ENCODE results near the gene COG2.
A peak's percentile ranks its signal among the peaks of the same experiment; 100 is the strongest.

The COG2 gene

DNA sequence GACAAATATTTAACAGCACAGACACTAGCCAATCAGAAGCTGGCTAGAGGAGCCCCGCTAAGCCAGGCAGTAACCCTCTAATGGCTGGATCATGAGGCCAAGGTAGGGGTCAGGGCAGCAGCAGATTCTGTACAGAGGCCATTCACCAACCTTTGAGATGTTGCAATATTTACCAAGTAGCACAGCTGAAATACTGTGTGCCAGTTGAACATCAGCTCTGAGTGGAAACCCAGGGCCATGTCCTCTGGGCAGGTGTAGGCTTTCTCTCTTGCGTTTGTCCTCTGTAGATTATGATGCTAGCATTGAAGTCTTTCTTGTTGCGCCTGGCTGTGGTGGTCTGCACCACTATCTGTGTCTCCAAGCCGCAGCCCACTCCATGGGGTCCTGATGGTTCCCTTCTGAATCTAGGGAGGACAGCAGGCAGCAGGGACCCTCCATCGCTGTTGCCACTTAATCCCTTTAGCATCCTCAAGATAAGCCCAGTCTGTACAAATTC, 2.5 kb upstream of the COG2 start:
- TF ChIP-seq, protein P1, sequence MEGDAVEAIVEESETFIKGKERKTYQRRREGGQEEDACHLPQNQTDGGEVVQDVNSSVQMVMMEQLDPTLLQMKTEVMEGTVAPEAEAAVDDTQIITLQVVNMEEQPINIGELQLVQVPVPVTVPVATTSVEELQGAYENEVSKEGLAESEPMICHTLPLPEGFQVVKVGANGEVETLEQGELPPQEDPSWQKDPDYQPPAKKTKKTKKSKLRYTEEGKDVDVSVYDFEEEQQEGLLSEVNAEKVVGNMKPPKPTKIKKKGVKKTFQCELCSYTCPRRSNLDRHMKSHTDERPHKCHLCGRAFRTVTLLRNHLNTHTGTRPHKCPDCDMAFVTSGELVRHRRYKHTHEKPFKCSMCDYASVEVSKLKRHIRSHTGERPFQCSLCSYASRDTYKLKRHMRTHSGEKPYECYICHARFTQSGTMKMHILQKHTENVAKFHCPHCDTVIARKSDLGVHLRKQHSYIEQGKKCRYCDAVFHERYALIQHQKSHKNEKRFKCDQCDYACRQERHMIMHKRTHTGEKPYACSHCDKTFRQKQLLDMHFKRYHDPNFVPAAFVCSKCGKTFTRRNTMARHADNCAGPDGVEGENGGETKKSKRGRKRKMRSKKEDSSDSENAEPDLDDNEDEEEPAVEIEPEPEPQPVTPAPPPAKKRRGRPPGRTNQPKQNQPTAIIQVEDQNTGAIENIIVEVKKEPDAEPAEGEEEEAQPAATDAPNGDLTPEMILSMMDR (conservative IDR thresholded peaks at IDR 0.05; ENCODE audit: low read depth, low read length), result no peak
- no peak for DNase-seq (ENCODE audit: low read depth)
- no peak overlapping the region for H3K4me3 ChIP-seq (ENCODE audit: low read length)

DNA sequence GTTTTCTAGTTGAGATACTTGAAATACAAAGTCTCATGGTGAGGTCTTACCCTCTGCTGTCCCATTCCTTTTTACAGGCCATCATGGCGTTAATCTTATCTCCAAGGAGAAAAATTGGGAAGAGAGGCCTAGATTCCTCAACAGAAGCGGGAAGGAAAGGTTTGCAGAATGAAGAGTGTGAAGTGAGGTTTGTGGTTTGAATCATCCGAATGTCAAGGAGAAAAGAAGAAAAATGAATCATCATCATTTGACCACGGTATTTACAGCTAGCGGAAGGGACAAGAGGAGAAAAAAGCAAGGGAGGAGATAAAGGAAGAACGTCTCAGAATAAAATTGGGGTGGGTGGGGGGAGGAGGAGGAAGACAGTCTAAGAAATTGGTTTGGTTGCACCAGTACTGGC, 935 bp upstream of the COG2 start:
- no peak for DNase-seq (ENCODE audit: low read depth)
- peak overlapping the region; percentile 66 for H3K4me3 ChIP-seq (ENCODE audit: low read length)

DNA sequence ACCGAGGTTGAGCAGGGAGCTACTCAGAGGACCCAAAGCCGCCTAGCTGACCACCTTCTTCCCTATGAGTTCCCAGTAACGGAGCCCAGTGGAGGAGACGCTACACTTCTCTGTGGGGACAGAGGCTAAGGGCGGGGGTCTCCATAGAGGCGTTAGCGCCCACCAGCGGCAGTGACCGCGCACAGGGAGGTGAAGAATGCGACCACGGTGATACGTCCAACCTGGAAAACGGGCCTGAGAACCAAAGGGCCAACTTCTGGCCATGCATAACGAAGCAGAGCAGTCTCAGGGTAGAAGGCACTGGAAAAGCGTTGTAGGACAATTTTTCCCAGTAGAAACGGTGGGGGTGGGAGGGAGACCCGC, 400 bp upstream of the COG2 start:
- TF ChIP-seq, protein P1 (conservative IDR thresholded peaks at IDR 0.05; ENCODE audit: low read depth, low read length), result no peak
- no peak for DNase-seq (ENCODE audit: low read depth)
- H3K4me3 ChIP-seq (ENCODE audit: low read length), result peak overlapping the region; percentile 66

More for the DNA sequence above, 935 bp upstream of the COG2 start:
- TF ChIP-seq, protein P1 (conservative IDR thresholded peaks at IDR 0.05; ENCODE audit: low read depth, low read length), result no peak

DNA sequence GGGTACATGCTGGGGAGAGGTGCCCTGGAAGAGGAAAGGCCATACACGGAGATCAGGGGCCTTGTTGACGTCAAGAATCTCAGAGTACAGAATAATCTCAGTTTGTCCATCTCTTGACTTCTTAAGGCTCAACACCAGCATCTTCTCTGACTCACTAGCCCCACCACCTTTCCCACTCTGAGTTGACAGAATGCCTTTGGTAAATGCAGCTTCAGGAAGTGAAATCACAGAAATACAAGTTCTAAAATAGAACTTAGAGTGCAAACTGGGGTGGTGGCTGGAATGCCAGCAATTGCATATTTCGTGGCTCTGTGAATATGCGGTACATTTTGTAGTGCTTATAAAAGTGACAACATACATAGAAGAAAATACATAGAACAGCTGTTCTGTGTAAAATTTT, 1.6 kb downstream of the COG2 start:
- TF ChIP-seq, protein P1 (conservative IDR thresholded peaks at IDR 0.05; ENCODE audit: low read depth, low read length), result no peak
- H3K4me3 ChIP-seq (ENCODE audit: low read length), result no peak overlapping the region
- DNase-seq (ENCODE audit: low read depth), result no peak

DNA sequence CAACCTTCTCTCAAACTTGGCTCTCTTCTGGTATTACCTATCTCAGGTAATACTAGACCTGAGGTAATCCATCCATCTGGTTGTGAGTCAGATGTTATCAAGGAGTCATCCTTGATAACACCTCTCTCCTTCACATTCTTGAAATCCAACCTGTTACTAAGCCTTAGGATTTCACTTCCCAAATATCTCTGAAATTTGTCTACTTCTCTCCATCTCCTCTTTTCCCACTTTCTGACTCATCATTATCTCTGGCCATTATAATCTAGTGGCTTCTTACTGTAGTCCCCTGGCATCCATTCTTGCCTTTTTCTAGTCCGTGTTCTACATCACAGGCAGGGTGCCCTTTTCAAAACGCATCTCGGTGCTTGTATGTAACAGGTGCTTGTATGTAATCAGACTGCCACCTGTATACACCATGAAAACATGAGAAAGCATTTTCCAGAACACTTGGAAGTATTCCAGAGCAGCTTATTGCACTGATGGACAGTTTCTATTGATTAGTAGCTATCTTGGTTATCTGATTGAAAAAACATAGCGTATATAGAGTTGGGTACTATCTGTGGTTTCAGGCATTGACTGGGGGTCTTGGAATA, 4.5 kb downstream of the COG2 start:
- no peak overlapping the region for H3K4me3 ChIP-seq (ENCODE audit: low read length)
- TF ChIP-seq, protein P1 (conservative IDR thresholded peaks at IDR 0.05; ENCODE audit: low read depth, low read length), result no peak
- DNase-seq (ENCODE audit: low read depth), result no peak

DNA sequence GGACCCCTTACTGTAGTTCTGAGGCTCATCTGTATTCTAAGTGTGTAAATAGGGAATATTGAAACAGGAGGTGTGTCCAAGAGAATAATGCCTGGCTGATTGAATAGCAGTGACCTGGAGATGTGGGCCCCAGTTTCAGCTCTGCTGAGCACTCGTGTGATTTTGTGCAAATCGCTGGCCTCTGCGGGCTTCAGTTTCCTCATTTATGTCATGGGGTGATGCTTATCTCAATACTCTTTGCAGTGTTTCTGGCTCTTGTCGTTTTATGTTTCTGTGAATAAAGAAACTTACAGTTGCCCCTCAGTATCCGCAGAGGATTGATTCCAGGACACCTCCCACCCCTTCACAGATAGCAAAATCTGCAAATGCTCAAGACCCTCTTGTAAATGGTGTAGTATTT, 5.0 kb downstream of the COG2 start:
- no peak for DNase-seq (ENCODE audit: low read depth)
- H3K4me3 ChIP-seq (ENCODE audit: low read length), result no peak overlapping the region

DNA sequence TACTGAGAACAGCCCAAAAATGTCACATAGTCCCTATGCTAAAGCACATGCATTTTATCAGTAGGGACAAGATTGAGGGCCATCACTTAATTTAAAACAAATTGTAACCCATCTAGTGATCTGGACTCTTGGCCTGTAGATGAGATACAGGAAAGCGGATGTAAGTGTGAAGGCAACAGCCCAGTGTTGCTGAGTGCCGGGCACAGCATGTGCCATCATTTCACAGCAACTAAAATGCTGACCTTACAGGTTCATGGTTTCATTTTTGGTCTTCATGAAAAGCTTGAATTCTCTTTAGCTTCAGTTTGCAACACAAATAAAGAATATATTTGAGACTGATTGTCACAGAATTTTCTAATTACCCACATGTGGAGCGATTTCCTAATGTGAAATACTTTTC, 5.8 kb downstream of the COG2 start:
- DNase-seq (ENCODE audit: low read depth), result no peak
- TF ChIP-seq, protein P1 (conservative IDR thresholded peaks at IDR 0.05; ENCODE audit: low read depth, low read length), result no peak
- no peak overlapping the region for H3K4me3 ChIP-seq (ENCODE audit: low read length)

More for the DNA sequence above, 5.0 kb downstream of the COG2 start:
- TF ChIP-seq, protein P1 (conservative IDR thresholded peaks at IDR 0.05; ENCODE audit: low read depth, low read length), result no peak

Measured in retinal pigment epithelial cell (primary cell).